ENCODE measurements around the gene FAM83C. TPM values are rescaled to one million over a fixed set of nuclear protein-coding genes. Genes with fewer than 3 reads are reported as not detected.

Gene FAM83C
- total RNA-seq, 1 donor from 2014 or later = not detected

DNA sequence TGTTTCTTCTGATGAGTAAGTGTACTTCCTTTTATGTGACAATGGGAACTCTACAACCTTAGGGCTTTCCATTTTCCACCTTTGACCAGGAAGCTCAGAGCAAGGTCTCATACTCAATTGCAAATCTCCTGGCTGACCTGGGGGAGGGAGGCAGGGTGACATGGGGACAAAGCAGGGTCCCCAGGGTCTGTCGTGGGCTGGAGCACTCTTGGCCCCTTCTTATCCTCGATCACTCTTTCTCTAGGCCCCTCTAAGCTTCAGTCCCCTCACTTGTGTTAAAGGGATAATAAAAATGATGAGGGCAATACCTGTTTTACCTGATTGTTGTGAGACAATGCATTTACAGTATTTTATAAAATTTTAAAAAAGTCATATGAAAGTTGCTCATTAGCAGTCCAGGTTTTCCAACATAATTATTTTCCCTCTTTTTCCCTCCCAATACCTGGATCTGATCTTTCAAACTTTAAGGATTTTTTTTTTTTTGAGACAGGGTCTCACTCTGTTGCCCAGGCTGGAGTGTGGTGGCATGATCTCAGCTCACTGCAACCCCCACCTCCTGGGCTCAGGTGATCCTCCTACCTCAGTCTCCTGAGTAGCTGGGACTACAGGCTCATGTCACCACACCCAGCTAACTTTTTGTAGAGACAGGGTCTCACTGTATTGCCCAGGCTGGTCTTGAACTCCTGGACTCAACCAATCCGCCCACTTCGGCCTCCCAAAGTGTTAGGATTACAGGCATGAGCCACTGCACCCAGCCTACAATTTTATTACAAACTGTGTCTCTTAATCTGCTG, 8.4 kb upstream of the FAM83C start:
- intact Hi-C loops (cut with micrococcal nuclease) = loop anchor here (10.0 kb wide), 1 partner anchor 314 kb away; the partner anchor contains the start of gene SPAG4

DNA sequence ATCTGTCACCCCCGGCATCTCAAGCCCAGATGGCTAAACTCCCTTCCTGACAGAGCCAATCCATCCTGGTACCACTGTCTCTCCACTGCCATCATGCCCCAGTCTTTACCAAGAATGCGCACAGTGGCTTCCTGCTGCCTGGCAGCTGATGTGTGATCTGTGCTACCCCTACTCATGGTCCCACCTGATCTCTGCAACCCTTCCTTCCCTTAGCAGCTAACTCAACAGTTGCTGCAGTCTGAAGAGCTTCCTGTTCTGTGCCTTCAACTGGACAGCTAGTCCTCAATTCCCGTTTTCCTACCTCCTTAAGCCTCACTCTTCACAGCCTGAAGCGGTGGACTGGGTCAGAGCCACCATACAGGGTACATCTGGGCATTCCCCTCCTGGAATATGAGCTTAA, 7.6 kb upstream of the FAM83C start:
- intact Hi-C loops (cut with micrococcal nuclease) = loop anchor here (10.0 kb wide), 1 partner anchor 315 kb away; the partner anchor contains the start of gene SPAG4

DNA sequence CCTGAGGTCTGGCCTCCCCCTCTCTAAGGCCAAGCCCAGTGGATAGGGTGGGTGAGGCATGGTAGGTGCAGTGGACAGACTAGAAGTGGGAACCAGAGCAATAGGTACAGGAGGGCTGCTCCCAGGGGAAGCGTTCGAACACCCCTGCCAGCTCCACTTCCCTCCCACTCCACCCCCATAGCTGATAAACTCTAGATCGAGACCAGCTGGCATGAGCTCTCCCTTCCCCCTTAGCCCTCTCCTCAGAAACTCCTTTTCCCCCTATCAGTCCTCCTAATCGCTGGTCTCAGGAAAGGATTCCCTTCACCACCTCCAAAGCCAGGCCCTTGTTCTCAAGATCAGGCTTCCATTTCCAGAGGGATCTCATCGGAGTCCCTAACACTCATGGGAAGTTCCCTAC, 6.0 kb upstream of the FAM83C start:
- intact Hi-C loops (cut with micrococcal nuclease) = no loop called here

DNA sequence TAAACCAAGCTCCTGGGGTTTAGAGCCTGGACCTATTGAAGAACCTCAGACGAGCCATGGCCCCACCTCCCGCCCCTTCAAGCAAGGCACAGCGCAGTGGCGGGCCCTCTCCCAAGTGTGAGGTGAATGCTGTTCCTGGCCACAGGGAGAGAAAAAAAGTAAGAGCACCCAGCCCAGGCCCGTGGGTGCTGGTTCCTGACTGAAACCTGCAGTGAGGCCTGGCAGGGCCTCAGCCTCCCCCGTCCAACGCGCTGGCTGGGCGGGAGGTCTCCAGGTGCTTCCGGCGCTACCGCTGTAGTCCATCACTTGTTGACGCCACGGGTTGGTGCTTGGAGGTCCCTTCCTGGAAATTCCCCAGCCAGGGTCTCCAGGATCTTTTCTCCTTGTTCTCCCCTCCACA, 5.5 kb upstream of the FAM83C start:
- intact Hi-C loops (cut with micrococcal nuclease) = no loop called here

DNA sequence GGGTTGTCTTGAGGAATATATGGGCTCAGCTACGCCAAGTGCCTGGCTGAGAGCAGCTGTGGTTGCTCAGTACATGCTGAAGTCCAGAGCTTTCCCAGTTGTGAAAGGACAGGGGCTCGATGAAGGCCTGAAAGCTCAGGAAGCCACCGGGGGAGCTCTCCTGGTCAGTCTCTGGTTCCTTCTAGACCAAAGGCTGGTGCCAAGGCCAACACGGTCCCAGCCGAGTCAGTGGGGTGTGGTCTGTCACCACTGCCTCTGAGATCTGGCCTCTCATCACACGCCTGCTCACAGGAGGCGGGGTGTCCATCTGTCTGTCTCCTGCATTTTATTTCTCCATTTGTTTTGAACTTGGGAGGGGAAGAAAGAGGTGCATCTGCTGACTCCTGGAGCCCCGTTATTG, 4.9 kb upstream of the FAM83C start:
- intact Hi-C loops (cut with micrococcal nuclease) = no loop called here

GRCh38 chr20:35296101-35296554, 3.9 kb upstream of the FAM83C start:
- intact Hi-C loops (cut with micrococcal nuclease) = no loop called here

GRCh38 chr20:35295674-35296073, 3.4 kb upstream of the FAM83C start:
- intact Hi-C loops (cut with micrococcal nuclease) = no loop called here

- intact Hi-C loops (cut with micrococcal nuclease) = no loop called here
Measured at GRCh38 chr20:35295058-35295457, 2.8 kb upstream of the FAM83C start.

- intact Hi-C loops (cut with micrococcal nuclease) = no loop called here
Measured at GRCh38 chr20:35294293-35294685, 2.1 kb upstream of the FAM83C start.

- intact Hi-C loops (cut with micrococcal nuclease) = no loop called here
Measured at GRCh38 chr20:35293303-35294292, 1.4 kb upstream of the FAM83C start.

GRCh38 chr20:35292504-35293285, 470 bp upstream of the FAM83C start:
- intact Hi-C loops (cut with micrococcal nuclease) = no loop called here

DNA sequence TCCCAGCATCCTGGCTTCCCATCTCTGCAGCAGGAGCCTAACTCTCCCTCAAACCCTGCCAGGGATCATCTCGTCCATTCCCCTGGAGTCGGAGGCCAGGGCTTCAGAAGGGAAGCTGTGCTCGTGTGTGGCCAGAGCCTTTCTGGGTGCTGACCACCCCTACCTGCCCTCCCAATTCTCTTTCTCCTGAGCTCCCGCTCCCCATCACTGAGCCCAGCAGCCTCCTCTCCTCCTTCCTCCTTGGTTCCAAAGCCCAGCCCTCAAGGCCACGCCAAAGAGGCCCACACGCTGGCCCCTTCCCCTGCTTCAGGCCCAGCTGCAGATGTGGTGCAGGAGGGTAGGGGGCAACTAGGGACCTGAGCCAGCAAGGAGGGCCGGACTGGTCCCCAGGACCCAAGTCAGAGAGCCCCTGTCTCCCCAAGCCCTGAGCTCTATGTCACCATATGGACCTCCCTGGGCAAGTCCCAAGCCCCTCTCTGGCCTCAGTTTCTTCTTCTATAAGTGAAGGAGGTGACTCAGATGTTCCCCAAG, 1.3 kb downstream of the FAM83C start:
- intact Hi-C loops (cut with micrococcal nuclease) = no loop called here

DNA sequence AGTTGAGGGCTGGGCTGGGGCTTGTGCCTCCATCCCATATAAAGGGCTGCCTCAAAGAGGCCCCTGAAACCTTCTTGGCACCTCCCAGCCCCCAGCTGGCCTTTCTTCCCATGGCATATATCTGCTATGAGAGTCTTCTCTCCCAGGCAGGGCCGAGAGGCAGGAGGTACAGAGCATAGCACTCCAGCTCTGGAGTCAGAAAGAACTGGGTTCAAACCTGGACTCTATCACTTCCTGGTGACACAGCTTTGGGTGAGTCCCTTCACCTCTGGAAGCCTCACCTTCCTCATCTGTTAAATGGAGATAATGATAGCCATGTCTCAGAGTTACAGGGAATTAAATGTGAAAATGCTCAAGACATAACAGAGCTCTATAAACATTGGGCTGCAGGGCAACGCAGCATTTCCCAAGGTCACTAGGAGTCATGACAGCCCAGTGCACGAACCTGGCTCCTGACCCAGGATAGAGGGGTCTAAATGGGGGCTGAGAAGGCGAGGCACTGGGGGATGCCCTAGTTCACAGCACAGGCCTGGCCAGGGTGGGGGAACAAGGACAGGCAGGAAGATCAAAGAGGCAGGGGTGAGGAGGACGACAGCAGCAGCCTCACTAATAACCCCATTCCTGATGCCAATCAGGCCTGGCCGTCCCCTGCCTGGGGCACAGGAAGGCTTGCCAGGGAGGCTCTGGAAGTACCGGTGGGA, 1.9 kb downstream of the FAM83C start:
- intact Hi-C loops (cut with micrococcal nuclease) = no loop called here

DNA sequence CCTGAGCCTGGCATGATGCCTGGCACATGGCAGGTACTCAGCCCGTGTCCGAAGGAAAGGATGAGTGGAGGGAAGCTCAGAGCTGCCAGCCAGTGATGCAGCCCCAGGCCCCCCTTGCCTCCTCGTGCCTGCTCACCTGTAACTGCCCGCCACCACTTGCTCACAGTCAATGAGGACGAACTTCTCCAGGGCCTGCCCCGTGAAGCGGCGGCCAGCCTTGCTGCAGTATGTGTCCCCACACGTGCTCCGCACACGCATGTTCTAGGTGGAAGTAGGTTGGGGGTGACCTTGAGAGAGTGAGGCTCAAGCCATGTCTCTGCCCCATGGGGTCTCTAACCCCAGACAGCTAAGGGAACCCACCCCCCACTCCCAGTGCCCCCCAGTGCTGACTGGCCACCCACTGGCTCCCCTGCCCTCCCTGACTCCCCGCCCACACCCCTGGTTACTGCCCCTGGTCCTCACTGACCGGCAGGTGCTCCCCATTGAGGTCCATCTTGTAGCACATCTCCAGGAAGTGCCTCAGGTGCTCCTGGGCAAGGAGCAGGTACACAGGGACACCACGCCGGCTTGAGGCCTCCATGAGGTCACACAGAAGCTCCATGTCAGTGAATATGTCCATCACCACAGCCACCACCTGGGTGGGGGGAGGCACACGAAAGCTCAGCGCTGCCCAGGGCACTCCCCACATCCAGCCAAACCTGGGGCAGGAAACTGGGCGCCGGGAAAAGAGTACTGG, 3.7 kb downstream of the FAM83C start:
- intact Hi-C loops (cut with micrococcal nuclease) = no loop called here

DNA sequence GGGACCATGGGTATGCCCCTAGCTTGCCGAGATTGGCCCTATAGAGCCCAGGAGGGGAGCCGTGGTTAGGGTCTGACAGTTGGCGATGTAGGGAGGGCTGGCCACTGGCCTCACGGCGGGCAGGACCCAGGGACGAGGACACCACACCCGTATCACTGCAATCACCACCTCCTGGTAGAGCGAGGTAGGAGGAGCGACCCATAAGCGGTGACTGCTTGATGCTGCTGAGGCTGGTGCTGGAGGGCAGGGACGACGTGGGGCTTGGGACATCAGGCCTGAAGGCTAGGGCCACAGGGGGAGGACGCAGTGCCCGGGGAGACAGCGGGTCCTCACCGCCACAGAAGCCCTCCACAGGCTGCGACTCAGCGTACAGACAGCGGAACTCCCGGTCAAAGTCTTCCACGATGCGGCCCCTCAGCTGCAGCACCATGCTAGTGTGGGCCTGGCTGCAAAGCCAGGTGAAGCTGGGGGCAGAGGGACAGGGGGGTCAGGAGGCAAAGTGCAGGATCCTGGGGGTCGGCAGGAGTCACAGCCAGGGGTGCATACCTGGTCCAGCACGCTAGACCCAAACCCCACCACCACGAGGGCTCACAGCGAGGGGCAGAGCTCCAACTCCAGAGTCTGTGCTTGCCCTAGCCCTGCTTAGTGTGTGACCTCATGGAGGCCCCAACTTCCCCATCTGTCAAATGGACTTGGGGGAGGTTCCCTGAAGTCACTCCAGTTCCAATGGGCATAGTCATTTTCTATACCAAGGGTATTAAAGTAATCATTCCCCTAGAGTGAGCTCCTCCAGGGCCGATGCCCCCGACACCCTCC, 4.5 kb downstream of the FAM83C start:
- intact Hi-C loops (cut with micrococcal nuclease) = no loop called here

DNA sequence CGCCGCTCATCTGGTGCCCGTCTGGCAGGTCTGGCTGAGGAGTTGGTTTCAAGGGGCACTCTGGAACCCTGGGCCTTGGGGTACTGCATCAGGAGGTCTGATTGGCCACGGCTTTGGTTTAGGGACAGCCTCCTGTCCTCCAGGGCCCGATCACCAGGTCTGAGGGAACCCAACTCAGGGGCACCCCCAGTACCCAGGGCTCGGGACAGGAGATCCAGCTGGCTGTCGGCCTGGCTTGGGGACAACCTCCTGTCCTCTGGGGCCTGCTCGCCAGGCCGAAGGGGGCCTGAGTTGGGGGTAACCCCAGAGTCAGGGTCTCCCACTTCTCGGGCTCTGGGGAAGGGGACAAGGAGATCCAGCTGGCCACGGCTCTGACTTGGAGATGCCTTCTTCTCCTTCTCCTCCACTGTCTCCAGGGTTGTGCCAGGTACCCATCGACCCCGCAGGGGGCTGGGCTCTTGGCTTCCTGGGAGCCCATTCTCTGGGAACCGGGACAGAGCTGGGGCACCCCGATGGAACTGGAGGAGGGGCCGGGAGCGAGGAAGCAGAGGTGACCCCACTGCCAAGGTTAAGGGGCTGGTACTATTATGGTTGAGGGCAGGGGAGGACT, 5.2 kb downstream of the FAM83C start:
- intact Hi-C loops (cut with micrococcal nuclease) = no loop called here

- intact Hi-C loops (cut with micrococcal nuclease) = no loop called here
Measured at GRCh38 chr20:35286077-35286898, 5.9 kb downstream of the FAM83C start.

GRCh38 chr20:35285806-35286076, 6.5 kb downstream of the FAM83C start:
- intact Hi-C loops (cut with micrococcal nuclease) = no loop called here
